Activated B cell treated with CpG ODN at 0.5 μM for 24 hours (primary cell): Measurements from ENCODE around the gene GET4. TPM values are rescaled to one million over a fixed set of nuclear protein-coding genes. Genes with fewer than 3 reads are reported as not detected.

Source experiments
- ATAC-seq: fragments of 200-7000 bp; cut with Tn5 transposase; one replicate; pipeline ENCODE4 v1.10.0; 2021; ENCODE audit warnings: low read depth, mild to moderate bottlenecking, moderate library complexity
- CTCF ChIA-PET: fragments of 350-600 bp; sonication (Branson Sonifier 250); formaldehyde crosslinking; loops from one replicate; lab custom pipeline; 2021; ENCODE audit warnings: antibody characterized with exemption; lab: Charles Lee
- POLR2A ChIA-PET: fragments of 350-600 bp; sonication (Branson Sonifier 250); formaldehyde crosslinking; loops from one replicate; lab custom pipeline; 2021; ENCODE audit warnings: antibody characterized with exemption; lab: Charles Lee
- DNase-seq: peaks from one replicate; pipeline ENCODE4 v3.0.0; 2022
- H3K27ac Mint-ChIP-seq: one replicate; pipeline ENCODE4 v1.8.0; 2020; ENCODE audit warnings: mixed read lengths
- H3K27me3 Mint-ChIP-seq: one replicate; pipeline ENCODE4 v1.8.0; 2021; ENCODE audit warnings: mixed read lengths
- H3K36me3 Mint-ChIP-seq: one replicate; pipeline ENCODE4 v1.8.0; 2021; ENCODE audit warnings: low read depth, mixed read lengths
- H3K4me1 Mint-ChIP-seq: one replicate; pipeline ENCODE4 v1.8.0; 2021; ENCODE audit warnings: mixed read lengths
- H3K4me3 Mint-ChIP-seq: one replicate; pipeline ENCODE4 v1.8.0; 2020; ENCODE audit warnings: mild to moderate bottlenecking, mixed read lengths
- H3K9me3 Mint-ChIP-seq: one replicate; pipeline ENCODE4 v1.8.0; 2020; ENCODE audit warnings: mixed read lengths
- intact Hi-C: fragments of 100-400 bp; cut with micrococcal nuclease; formaldehyde crosslinking; loops from one replicate; pipeline ENCODE4 v1.15.1; 2024
- total RNA-seq: library from RNA; stranded (reverse); gene quantifications from 2 replicates; pipeline ENCODE4 v1.2.3, GENCODE V29; 2022
- TF ChIP-seq, protein P1 (sequence below): fragments of 200-600 bp; IDR thresholded peaks from one replicate; pipeline ENCODE4 v1.8.0; 2022; ENCODE audit warnings: antibody characterized with exemption, mild to moderate bottlenecking

GET4 gene
- total RNA-seq, 1 donor from 2014 or later: 41.4 TPM

DNA sequence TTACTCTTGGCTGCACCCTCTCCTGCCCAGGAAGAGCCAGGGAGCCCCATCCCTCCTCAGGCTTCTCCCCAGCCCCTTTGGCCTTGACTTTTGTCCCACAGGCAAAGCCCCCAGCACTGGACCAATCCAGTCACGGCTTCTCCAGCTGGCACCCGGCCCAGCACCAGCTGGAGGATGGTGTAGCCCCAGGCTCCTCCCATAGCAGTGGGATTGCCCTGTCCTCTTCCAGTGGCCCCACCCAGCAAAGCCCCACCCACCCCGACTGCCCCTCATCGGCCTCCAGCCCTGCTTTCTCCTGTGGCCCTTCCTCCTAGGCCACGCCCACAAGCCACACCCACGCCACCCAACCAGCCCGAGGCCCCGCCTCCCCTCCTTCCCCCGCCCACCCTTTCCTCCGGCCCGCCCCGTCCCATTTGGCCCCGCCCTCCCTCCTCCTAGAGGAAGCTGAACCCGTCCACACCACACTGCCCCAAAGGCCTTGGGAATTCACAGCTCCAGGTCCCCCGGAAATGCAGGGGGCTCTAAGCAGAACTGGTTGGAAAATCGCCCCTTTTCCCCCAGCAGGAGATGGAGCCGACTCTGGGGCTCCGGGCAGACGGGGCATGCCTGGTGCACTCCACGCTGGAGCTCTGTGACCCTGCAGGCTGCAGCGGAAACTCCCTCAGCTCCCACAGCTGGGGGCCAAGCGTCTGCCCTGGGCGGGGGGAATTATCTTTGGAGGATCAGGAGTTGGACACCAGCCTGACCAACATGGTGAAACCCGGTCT, 25.2 kb downstream of the GET4 start:
- DNase-seq: no peak
- POLR2A ChIA-PET: no interaction called here
- Mint-ChIP-seq H3K27ac (no peak overlapping the region), H3K4me3 (no peak overlapping the region), H3K27me3 (peaks cover 2% of the 10 kb centered on the region), H3K36me3 (peaks cover 8% of the 10 kb centered on the region), H3K4me1 (peaks cover 2% of the 10 kb centered on the region), H3K9me3 (no peaks in the 10 kb centered on the region)
- CTCF ChIA-PET: no interaction called here
- TF ChIP-seq, protein P1, sequence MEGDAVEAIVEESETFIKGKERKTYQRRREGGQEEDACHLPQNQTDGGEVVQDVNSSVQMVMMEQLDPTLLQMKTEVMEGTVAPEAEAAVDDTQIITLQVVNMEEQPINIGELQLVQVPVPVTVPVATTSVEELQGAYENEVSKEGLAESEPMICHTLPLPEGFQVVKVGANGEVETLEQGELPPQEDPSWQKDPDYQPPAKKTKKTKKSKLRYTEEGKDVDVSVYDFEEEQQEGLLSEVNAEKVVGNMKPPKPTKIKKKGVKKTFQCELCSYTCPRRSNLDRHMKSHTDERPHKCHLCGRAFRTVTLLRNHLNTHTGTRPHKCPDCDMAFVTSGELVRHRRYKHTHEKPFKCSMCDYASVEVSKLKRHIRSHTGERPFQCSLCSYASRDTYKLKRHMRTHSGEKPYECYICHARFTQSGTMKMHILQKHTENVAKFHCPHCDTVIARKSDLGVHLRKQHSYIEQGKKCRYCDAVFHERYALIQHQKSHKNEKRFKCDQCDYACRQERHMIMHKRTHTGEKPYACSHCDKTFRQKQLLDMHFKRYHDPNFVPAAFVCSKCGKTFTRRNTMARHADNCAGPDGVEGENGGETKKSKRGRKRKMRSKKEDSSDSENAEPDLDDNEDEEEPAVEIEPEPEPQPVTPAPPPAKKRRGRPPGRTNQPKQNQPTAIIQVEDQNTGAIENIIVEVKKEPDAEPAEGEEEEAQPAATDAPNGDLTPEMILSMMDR: no peak
- peak; percentile 78 for ATAC-seq
- intact Hi-C loops: no loop called here

DNA sequence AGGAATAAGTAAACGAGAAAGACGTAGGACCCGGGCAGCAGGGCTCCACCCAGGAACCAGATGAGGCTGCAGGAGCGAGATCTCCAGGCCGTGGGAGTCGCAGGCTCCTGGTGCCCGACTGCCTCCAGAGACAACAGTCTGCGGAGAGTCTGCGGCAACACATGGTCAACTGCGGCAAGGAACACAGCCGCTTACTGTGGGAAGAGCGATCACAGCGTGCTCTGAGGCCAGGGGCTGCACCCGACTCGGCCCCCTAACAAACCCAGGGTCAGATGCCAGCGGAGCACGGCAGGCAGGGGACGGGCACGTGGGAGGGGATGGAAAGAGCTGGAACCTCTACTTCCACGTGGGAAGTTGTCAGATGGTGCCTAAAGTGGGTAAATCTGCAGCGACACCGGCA, 26.6 kb downstream of the GET4 start:
- H3K9me3 Mint-ChIP-seq: no peaks in the 10 kb centered on the region
- ChIA-PET CTCF (no interaction called here), POLR2A (no interaction called here)
- intact Hi-C loops: no loop called here
- H3K4me1 Mint-ChIP-seq: peaks cover 2% of the 10 kb centered on the region
- peaks cover 2% of the 10 kb centered on the region for H3K36me3 Mint-ChIP-seq
- peaks cover 2% of the 10 kb centered on the region for H3K27me3 Mint-ChIP-seq
- ATAC-seq: no peak
- no peak overlapping the region for H3K27ac Mint-ChIP-seq
- H3K4me3 Mint-ChIP-seq: no peak overlapping the region
- DNase-seq: no peak
- TF ChIP-seq, protein P1: no peak

DNA sequence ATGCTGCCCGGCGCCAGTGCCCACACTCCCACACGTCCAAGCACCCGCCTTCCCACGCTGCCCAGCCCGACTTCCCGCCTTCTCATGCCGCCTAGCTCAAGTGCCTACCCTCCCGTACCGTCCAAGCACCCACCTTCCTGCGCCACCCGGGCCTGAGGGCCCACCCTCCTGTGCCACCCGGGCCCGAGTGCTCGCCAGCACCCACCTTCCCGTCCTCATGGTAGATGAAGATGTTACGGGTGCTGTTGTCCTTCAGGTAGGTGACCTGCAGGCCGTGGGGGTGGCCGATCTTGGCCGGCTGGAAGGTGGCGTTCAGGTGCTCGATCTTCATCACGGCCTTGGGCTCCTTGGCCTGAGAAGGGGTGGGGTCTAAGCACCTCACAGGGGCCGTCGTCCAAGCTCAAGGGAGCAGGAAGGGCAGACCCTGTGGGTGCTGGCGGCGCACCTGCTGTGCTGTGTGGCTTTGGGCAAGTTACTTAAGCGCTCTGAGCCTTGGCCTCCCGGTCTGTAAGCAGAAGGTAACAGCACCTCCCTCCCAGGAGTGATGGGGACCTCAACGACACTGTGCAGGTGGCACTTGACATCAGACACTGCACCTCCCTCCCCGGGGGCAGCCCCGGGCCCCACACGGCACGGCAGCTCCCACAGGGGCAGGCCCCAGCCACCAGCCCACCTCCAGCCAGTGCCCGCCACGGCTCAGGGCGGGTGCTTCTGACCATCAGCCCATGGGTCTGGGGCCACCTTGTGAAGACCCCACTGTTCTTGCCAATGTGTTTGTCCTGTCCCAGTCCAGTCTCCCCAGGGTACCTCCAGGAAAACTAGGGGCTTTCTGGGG, 27.8 kb downstream of the GET4 start:
- DNase-seq (no peak), ATAC-seq (no peak)
- H3K9me3 Mint-ChIP-seq: no peaks in the 10 kb centered on the region
- ChIA-PET POLR2A (no interaction called here), CTCF (no interaction called here)
- intact Hi-C loops: no loop called here
- TF ChIP-seq, protein P1: no peak
- H3K27me3 Mint-ChIP-seq: peaks cover 2% of the 10 kb centered on the region
- H3K36me3 Mint-ChIP-seq: peaks cover 2% of the 10 kb centered on the region
- no peak overlapping the region for H3K4me3 Mint-ChIP-seq
- no peak overlapping the region for H3K27ac Mint-ChIP-seq
- peaks cover 4% of the 10 kb centered on the region for H3K4me1 Mint-ChIP-seq

DNA sequence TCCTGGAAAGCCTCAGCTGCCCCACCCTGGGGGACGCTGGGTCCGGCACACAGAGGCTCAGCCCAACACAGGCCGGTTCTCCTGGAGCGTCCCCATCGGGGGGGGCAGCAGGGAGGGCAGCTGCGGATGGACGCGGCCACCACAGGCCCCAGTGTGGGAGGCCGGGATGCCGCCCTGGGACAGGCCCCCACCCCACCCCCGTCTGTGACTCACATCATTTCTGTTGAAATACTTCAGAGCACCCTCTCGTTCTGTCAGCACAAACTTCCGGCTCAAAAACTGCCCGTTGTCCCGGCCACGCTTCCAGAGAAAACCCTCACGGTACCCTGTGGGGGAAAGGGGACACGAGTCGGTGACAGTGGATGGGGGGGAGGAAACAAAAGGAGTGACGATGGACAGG, 28.5 kb downstream of the GET4 start:
- intact Hi-C loops: no loop called here
- TF ChIP-seq, protein P1: no peak
- peaks cover 2% of the 10 kb centered on the region for H3K27me3 Mint-ChIP-seq
- no peaks in the 10 kb centered on the region for H3K36me3 Mint-ChIP-seq
- no peak for ATAC-seq
- H3K27ac Mint-ChIP-seq: no peak overlapping the region
- ChIA-PET POLR2A (no interaction called here), CTCF (no interaction called here)
- DNase-seq: no peak
- peaks cover 7% of the 10 kb centered on the region for H3K4me1 Mint-ChIP-seq
- H3K9me3 Mint-ChIP-seq: no peaks in the 10 kb centered on the region
- H3K4me3 Mint-ChIP-seq: no peak overlapping the region

DNA sequence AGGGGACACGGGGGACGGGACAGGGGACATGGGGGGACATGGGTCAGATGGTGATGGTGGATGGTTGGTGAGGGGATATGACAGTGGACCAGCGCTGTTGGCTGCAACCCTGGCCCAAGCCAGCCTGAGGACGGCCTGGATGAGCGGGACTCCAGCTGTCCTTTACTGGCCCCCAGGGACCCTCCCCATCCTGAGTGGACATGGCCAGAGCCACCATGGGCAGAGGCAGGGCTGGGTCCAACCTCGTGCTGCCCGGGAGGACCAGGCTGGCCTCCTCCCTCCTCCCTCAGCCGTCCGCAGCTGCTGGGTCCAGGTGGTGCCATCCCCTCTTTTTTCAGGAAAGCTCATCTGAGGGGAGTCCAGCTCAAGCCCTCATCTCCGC, 30.4 kb downstream of the GET4 start:
- no peak overlapping the region for H3K27ac Mint-ChIP-seq
- H3K27me3 Mint-ChIP-seq: peaks cover 2% of the 10 kb centered on the region
- peaks cover 15% of the 10 kb centered on the region for H3K4me1 Mint-ChIP-seq
- no peaks in the 10 kb centered on the region for H3K36me3 Mint-ChIP-seq
- TF ChIP-seq, protein P1: no peak
- POLR2A ChIA-PET: interaction anchor here (1.4 to 2.4 kb wide), 2 partner anchors 17 to 68 kb away, joined by 4 to 11 read pairs; partner anchors contain the start of gene COX19
- ATAC-seq (no peak), DNase-seq (no peak)
- intact Hi-C loops: no loop called here
- no peak overlapping the region for H3K4me3 Mint-ChIP-seq
- CTCF ChIA-PET: interaction anchor here (1.0 kb wide), 1 partner anchor 268 kb away, joined by 3 read pairs; no protein-coding TSS in a partner anchor
- H3K9me3 Mint-ChIP-seq: no peaks in the 10 kb centered on the region
